ENCODE measurements around the gene CNTNAP2. TPM values are rescaled to one million over a fixed set of nuclear protein-coding genes. Genes with fewer than 3 reads are reported as not detected.

Gene CNTNAP2
- total and polyA plus RNA-seq, 2 of the 8 experiments (the other 6 are each of a cell fraction or from before 2014, with no cell fraction given): 27.9 to 71.0 TPM

GRCh38 chr7:147997636-147998035 lies 1881.0 kb downstream of the CNTNAP2 start (continued):
- no peak for TF ChIP-seq CTCF (IDR thresholded peaks at IDR 0.05; ENCODE audit: control extremely low read depth in 1 of 3, insufficient read depth in 1 of 3, low read depth in 1 of 3, low read length in 3 of 3)
- TF ChIP-seq KDM4A (IDR thresholded peaks at IDR 0.05; ENCODE audit: low read depth, low read length, severe bottlenecking): no peak
